Ammon's horn (tissue), 1 donor: ENCODE data around the gene RTKN.
"Not testable (repeated sequence)": the region's sequence is repeated elsewhere in the genome, so short reads cannot be mapped to it uniquely, and the experiment has no call there.

Experiments used
- DNase-seq: peaks from one replicate; pipeline ENCODE4 v3.0.0-alpha.2; 2016; ENCODE audit warnings: low spot score

The RTKN gene

GRCh38 chr2:74436848-74437695 lies 4.7 kb downstream of the RTKN start:
- DNase-seq: no peak

DNA sequence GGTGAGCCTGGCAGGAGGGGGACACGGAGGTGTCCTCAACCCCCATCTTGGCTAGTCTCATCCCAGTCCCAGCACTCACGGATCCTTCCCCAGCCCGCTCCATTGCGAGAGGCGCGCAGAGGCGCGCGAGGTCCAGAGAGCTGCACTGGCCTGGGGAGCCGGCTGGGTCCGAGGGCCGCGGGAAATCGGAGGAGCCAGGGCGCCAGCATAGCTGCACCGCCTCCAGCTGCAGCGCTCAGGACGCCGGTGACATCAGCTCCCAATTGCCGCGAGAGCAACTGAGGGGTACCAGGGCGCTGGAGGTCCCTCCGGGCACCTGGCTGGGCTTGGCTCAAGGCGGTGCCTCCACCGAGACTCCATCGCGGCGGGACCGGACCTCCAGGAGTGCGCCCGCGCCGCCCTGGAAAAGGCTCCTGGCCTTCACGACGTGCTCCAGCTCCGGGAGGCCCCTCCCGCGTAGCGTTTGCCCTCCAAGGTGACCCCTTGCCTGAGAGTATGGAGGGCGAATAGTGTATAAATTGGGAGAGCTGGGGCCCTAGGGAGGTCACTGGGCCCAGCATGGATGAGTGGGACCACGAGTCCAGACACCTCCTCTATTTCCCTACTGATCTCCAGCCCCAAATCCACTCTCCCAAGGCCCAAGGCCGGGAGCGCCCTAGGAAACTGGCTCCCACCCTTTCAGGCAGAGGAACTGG lies 5.5 kb downstream of the RTKN start:
- no peak for DNase-seq

GRCh38 chr2:74430502-74430901 lies 11.2 kb downstream of the RTKN start:
- DNase-seq: no peak

- DNase-seq: no peak
Measured at GRCh38 chr2:74429487-74430451, 12.0 kb downstream of the RTKN start.

DNA sequence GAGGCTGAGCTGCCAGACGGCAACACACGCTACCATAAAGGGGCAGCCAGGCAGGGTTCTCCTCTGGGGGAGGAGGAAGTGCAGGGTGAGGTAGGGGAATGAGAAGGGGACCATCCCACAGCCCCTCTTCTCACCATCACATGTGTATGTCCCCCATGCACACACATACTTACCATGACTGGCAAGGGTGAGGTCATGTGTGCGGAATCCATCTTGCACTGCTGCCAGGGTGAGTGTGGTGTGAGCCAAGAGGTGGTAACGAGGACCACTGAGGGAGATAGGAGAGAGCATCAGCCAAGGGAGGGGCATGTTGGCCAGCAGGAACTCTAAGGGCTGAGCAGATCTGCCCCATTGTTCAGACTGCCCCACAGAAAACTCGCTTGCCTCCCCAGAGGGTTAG lies 13.1 kb downstream of the RTKN start:
- no peak for DNase-seq

DNA sequence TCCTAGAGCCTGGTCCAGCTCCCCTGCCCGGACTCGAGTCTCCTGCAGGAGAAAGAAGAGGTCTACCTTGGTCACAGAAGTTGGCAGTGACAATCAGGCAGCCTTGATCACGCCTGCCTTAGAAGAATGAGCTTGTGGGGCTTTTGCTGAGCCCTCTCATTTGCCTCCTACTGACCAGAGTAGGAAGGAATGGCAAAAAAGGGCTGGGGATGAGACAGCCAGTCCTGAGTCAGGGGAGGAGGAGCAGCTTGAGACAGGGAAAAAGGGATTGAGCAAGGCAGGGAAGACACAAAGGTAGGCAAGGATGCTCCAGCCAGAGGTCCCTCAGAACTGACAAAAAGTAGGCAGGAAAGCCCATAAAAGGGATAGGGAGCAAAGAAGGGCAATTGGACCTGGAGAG lies 14.2 kb downstream of the RTKN start:
- no peak for DNase-seq

GRCh38 chr2:74426181-74426758 lies 15.5 kb downstream of the RTKN start:
- DNase-seq: no peak

- no peak for DNase-seq
Measured at GRCh38 chr2:74425523-74425922, 16.2 kb downstream of the RTKN start.

DNA sequence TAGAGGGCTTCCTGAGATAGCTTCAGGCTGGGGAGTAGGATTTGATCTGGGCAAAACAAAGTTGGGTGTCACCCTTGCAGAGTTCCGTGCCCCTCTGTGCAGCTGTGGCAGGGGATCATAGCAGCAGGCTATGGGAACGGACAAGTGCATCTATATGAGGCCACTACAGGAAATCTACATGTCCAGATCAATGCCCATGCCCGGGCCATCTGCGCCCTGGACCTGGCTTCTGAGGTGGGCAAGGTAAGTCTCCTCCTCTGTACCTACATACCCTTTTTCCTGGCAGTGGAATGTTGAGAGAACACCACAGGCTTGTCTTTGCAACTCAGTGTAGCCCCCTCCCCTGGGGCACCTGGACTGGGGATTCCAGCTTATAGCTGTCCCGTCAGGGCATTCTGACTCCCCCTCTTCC lies 16.7 kb downstream of the RTKN start:
- DNase-seq: no peak

- no peak for DNase-seq
Measured at GRCh38 chr2:74424139-74424992, 17.4 kb downstream of the RTKN start.

- no peak for DNase-seq
Measured at GRCh38 chr2:74423231-74424095, 18.3 kb downstream of the RTKN start.

DNA sequence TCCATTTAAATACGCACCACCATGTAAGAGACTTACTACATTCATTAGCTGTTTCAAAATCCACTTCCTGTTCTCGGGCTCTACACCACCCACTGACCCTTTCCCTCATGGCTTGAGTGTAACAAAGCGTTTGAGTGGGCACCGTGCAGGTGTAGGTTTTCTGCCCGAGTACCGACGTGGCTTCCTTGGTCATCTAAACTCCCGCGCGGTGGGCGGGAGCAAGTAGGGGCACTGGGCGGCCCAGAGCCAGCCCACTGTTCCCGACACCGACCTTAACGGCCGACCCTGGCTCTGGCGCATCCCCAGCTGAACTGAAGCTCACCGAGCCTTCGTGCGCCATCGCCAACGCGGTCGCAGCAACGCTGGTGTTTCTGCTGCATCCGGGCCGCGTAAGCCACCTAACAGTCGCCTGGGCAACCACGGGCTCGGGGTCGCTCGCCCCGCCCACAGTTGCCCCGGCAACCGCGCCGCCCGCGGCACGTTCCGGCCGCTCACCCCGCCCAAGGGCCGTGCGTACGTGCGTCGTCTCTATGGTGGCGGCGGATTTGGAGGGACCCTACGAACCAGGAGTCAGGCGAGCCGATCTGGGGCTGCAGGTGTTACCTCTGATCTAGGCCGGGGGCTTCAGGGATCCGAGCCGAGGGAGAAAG lies 20.4 kb downstream of the RTKN start, which contains the start of the genes C2orf81 and WDR54:
Gene C2orf81, minus strand, starts transcription at position 399 of the 650 bp plus-strand sequence. Its CDS starts 59 bp downstream, at position 340.
Gene WDR54, plus strand, starts transcription at position 510 of the 650 bp plus-strand sequence. CDS start 424 bp downstream, outside the sequence.
- peak; percentile 90 for DNase-seq

DNA sequence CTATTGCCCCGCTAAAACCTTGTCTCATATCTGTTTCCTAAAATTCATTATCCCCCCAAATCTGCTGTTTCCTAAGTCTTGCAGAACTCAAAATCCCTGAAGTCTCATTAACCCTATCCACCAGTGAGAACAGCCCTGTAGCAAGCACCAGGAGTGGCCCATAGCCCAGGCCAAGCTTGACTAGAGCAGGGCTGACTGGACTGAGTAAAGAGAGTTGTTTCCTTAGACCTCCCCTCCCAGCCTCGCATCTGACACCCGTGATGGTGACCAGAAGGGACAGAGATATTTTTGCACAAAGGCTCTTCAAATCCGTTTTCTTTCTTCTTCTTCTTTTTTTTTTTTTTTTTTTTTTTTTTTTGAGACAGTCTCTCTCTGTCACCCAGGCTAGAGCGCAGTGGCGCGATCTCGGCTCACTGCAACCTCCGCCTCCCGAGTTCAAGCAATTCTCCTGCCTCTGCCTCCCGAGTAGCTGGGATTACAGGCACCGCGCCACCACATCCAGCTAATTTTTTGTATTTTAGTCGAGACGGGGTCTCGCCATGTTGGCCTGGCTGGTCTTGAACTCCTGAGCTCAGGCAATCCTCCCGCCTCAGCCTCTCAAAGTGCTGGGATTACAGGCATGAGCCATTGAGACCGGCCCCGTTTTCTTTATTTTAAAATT lies 21.2 kb downstream of the RTKN start:
- not testable (repeated sequence) for DNase-seq

GRCh38 chr2:74420006-74420405 lies 21.7 kb downstream of the RTKN start:
- no peak for DNase-seq

- DNase-seq: no peak
Measured at GRCh38 chr2:74419345-74419744, 22.4 kb downstream of the RTKN start.

DNA sequence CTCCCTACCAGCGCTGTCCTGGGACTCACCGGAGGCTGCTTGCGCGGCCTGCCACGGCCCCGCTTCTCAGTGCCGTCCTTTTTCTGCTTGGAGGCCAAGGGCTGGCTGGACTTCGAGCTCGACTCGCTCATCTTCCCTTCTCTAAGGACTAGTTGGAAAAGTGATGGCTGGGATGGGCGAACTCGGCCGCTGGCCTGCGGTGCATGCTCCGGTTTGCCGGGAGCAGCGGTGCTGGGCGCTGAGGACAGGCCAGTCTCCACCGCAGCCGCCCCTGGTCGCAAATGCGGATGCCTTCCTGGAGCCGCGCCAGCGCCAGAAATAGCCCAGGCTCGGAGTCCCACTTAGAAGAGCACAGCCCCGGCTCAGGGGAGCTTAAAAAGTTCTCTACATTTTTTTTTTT lies 23.4 kb downstream of the RTKN start:
- no peak for DNase-seq

- no peak for DNase-seq
Measured at GRCh38 chr2:74417763-74418162, 24.0 kb downstream of the RTKN start.

DNA sequence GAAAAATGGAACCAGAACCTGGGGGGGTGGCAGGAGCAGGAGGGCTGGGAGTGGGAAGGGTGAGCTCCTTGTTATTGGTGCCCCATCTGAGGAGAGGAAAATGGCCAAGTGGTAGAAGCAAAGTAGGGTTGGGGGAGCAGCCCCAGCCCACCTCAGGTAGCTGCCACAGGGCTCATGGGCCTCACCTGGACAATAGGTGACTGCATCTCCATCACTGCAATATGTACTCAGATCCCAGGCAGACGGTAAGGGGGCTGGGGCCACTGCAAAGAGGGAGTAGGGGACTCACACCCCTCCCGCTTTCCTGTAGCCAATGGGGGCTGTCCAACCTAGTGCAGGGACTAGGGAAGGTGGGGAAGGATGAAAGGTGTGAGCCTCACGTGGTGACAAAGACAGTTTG lies 24.5 kb downstream of the RTKN start:
- DNase-seq: no peak

DNA sequence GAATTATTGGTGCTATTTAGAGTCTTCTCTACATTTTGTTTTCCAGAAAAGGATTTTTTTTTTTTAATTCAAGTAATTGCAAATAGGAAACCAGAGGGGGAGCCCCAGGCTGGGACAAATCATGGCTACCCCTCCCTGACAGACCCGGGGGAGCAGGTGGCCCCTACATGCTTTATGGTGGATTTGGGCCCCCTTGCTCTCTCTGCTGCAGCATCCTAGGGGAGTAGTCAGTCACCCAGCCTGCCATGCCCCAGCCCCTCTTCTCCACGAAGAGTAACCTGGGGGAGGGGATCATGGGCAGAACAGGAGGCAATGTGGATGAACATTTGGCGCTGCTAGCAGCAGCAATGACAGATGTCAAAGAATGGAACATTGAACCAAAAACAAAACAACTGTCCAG lies 25.0 kb downstream of the RTKN start:
- DNase-seq: no peak
